Mucosa of gallbladder (tissue), 1 donor: ENCODE results near the gene MBOAT7. TPM values are rescaled to one million over a fixed set of nuclear protein-coding genes. Genes with fewer than 3 reads are reported as not detected.
"Not testable (repeated sequence)": the region's sequence is repeated elsewhere in the genome, so short reads cannot be mapped to it uniquely, and the experiment has no call there.

Source experiments
- DNase-seq: peaks from one replicate; pipeline ENCODE4 v3.0.0-alpha.2; 2020; ENCODE audit warnings: low spot score
- total RNA-seq: library from RNA; stranded (reverse); gene quantifications from one replicate; pipeline ENCODE4 v1.2.1, GENCODE V29; 2021
- donor health status: DM: no; HTN: no; CAD: no.

MBOAT7 gene
- total RNA-seq, 1 donor from 2014 or later: 263 TPM

GRCh38 chr19:54209058-54209810 lies 19.9 kb upstream of the MBOAT7 start:
- no peak for DNase-seq

DNA sequence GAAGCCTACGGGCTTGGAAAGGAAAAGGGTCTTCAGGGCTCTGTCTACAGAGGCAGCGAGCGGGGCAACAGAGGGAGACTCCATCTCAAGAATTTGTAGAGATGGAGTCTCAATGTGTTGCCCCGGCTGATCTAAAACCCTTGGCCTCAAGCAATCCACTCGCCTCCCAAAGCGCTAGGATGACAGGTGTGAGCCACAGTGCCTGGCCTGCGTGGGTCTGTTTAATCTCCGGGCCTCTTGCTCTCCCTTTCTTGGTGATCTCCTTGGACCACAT lies 19.3 kb upstream of the MBOAT7 start:
- no peak for DNase-seq

GRCh38 chr19:54207983-54208783 lies 18.8 kb upstream of the MBOAT7 start:
- DNase-seq: peak; percentile 77

DNA sequence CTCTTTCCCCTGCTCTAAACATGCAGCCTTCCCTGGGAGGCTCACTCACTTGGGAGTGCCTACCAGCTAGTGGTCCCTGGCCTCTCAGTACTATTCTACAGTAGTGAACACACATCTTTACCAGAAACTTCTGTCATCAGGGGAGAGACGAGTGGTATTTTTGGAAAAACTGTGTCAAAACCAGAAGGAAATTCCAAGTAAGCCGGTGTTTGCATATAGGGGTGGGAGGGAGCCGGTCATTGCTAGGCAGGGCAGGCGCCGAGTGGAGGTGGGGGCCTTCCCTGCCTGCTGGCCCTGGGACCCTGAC lies 18.2 kb upstream of the MBOAT7 start:
- DNase-seq: no peak

GRCh38 chr19:54207193-54207592 lies 17.8 kb upstream of the MBOAT7 start:
- DNase-seq: not testable (repeated sequence)

DNA sequence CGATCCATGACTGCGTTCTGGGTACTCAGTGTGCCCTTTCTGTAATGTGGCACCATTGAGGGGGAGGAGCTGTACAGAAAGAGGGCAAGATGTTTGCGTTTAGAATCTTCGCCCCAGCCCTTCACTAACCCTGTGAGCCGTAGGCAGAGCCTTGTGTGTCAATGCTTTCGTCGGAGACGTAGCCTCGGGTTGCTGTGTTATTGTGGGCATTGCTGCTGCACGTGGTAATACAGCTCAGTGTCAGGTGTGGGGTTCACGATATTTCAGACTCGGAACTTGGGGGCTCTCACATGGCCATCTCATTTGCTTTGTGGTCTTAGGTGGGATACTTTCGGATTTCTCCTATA lies 17.4 kb upstream of the MBOAT7 start:
- DNase-seq: no peak

DNA sequence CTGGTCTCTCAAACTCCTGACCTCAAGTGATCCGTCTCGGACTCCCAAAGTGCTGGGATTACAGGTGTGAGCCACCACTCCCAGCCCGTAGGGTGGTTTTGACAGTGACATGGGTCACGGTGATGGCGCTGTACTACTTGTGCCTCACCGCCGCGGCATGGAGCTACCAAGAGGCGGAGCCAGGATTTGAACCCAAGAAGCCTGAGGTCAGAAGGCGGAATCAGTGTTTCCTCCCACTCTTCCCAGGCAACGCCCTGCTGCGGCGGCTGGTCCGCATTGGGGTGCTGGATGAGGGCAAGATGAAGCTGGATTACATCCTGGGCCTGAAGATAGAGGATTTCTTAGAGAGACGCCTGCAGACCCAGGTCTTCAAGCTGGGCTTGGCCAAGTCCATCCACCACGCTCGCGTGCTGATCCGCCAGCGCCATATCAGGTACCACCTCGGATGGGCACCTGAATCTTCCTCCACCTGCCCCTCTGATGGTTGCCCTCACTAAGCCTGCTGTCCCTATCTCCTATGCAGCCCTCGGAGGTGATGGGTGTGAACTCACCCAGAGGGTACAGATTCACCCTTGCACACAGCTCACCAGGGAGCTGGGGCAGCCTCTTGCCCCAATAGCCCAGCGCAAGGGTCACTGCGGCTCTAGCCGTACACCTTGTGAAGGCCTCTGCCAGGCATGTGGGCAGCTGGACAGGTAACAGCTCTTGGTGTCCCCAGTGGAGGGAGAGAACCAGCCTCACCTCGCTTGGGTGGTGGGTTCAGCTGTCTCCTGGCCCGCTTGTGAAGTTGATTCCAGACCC lies 16.9 kb upstream of the MBOAT7 start:
- DNase-seq: no peak

DNA sequence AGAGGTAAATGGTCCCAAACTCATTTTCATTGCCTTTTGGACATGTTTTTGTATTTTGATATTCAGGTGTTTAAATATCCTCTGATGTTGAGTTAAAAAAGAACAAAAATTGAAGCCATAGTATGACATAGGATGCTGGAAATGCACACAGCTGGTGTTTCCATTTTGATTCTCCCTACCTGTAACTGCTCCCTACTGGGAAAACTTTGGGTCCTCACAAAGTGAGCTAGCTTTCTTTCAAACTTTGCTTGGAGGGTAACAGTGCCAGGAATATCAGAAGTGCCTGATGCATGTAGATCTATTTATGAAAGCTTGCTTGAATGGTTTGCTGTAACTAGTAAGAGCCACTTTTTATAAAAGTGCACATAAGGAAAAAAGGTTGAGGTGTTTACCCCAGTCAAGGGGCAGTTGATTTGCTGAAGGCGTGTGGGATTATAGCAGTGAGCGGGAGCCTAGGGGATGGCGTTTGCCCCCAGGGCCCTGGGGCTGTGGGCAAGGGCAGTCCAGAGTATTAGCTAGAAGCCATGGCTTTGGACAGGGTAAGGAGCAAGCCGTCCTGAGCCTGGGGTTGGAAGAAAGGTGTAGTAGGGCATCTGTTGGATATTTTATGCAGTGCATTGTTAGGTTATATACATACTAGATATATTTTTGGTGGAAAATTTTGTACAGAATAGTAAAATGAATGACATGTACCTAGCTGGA lies 15.5 kb upstream of the MBOAT7 start:
- DNase-seq: no peak

DNA sequence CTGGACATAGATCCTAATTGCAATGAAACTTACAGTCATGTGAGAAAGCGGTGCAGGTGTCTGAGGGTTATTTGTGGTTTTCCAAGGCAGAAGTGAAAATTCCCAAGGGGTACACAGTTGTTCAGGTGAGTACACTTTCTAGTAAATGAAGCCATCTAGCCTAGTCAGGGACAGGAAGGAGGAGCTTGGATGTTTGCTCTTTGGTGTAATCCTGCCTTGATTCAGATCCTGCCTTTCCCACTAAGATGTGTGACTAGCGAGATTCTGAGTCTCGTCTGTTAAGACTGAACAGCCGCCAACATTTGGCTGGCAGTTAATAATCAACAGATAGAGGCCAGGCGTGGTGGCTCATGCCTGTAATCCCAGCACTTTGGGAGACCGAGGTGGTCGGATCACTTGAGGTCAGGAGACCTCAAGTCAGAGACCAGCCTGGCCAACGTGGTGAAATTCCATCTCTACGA lies 13.8 kb upstream of the MBOAT7 start:
- DNase-seq: peak; percentile 53

DNA sequence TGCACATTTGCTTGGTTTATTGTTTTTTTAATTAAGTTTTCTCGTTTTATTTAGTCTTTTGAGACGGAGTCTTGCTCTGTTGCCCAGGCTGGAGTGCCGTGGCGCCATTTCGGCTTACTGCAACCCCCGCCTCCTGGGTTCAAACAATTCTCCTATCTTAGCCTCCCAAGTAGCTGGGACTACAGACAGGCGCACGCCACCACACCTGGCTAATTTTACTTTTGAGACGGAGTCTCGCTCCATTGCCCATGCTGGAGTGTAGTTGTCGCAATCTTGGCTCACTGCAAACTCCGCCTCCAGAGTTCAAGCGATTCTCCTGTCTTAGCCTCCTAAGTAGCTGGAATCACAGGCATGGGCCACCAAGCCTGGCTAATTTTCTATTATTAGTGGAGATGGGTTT lies 12.6 kb upstream of the MBOAT7 start:
- DNase-seq: no peak

- no peak for DNase-seq
Observed at GRCh38 chr19:54201172-54201701, 11.9 kb upstream of the MBOAT7 start.

GRCh38 chr19:54199401-54199800 lies 10.0 kb upstream of the MBOAT7 start:
- DNase-seq: no peak

- no peak for DNase-seq
Observed at GRCh38 chr19:54197121-54197520, 7.7 kb upstream of the MBOAT7 start.

DNA sequence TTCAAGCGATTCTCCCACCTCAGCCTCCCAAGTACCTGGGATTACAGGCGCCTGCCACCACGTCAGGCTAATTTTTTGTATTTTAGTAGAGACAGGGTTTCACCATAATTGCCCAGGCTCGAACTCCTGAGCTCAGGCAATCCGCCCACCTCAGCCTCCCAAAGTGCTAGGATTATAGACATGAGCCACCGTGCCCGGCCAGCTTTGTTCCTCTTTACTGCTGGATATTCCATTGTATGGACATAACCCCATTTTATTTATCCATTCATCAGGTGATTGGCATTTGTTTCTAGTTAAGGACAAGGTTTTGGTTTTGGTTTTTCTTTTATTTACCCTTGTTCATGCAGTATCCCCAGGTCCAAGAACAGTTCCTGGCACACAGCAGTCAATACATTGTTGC lies 7.2 kb upstream of the MBOAT7 start:
- no peak for DNase-seq

GRCh38 chr19:54194463-54194862 lies 5.1 kb upstream of the MBOAT7 start:
- DNase-seq: not testable (repeated sequence)

DNA sequence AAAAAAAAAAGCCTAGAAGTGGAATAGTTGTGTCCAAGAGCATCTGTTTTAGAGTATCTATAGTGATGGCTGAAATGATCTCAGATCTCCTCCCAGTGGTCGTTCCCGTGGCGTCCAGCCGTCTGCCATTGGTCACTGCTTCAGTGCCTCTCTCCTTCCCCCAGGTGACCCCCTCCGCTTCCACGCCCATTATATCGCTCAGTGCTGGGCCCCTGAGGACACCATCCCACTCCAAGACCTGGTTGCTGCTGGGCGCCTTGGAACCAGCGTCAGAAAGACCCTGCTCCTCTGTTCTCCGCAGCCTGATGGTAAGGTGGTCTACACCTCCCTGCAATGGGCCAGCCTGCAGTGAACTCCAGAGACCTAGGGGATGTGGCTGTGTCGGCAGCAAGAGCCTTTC lies 3.6 kb upstream of the MBOAT7 start:
- no peak for DNase-seq

DNA sequence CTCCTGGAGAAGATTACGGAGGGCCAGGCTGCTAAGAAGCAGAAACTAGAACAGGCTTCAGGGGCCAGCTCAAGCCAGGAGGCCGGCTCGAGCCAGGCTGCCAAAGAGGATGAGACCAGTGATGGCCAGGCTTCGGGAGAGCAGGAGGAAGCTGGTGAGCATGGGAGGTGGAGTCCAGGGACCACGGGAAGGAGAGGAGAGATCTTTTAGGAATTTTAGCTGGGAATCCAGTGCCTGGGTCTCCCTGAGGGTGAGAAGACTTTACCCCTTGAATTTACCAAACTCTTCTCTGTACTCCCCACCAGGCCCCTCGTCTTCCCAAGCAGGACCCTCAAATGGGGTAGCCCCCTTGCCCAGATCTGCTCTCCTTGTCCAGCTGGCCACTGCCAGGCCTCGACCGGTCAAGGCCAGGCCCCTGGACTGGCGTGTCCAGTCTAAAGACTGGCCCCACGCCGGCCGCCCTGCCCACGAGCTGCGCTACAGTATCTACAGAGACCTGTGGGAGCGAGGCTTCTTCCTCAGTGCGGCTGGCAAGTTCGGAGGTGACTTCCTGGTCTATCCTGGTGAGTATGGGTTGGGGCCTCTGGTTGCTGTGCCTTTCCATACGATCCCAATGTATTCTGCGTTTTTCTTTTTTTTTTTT lies 2.6 kb upstream of the MBOAT7 start:
- no peak for DNase-seq

- peak; percentile 88 for DNase-seq
Observed at GRCh38 chr19:54191011-54191810, 1.8 kb upstream of the MBOAT7 start, which contains the start of gene TSEN34. Gene TSEN34 (plus strand): TSS chr19:54191308. CDS start chr19:54191365, 57 bp downstream.

- DNase-seq: peak; percentile 99
Observed at GRCh38 chr19:54190503-54191010, 1.2 kb upstream of the MBOAT7 start.
